GM19351 (cell line): ENCODE measurements around the gene SAMD14.

ENCODE experiments used
- ATAC-seq: cut with Tn5 transposase; IDR thresholded peaks from one replicate; pipeline ENCODE4 v1.9.1; 2021; ENCODE audit warnings: mild to moderate bottlenecking, moderate library complexity; ENCODE audit not compliant: unreplicated experiment

SAMD14 gene

DNA sequence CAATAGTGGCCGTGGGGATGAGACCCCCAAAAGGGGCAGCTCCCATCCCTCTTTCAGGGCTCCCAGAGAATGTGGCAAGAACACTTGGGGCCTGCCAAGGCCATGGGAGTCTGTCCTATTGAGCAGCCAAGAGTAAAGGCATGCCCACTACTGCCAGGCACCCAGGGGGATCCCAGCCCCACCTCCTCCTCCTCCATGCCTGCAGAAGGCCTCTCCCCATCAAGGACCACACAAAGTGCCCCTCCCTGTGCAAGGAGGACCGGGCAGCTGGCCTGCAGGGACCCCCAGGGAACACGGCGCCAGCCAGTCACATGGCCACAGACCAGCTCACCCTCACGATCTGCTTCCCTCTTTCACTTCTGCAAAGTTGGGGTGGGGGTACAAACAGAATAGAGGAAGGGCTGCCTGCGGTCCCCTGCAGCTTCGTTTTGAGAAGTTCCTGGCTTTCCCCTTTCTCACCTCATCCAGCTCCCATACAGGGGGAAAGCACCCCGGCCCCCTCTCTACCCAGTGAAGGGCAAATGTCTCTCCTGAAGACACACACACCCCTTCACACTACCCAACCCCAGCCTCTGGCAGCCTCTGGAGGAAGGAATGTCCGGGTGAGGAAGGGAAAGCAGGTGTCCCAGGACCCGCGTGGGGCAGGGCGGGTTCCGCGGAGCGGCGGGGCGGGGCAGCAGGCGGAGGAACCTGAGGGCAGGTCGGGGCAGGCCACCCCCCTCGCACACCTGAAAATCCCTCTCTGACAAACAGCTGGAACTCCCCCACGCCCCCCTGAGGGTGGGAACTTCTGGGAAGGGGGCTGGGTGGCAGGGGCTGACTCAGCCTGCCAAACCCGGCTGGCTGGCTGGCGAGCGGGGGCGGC lies 18.5 kb upstream of the SAMD14 start:
- ATAC-seq, result peak; percentile 31

DNA sequence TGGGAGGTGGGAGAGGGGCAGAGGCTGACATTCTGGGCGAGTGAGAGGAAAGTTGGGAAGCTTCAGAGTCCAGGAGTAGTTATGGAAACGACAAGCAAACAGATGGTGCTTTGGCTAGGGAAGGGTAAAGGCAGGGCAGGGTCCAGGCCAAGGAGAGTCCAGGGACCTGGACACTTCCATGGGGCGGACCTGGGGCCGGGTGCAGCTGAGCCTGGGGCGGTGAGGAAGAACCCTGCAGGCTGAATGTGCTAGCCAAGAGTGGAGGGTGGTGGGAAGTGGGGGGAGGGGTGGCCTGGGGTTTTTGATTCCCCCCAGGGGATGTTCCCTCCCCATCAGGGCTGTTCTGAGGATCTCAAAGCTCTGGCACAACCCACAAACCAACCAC lies 17.9 kb upstream of the SAMD14 start:
- no peak for ATAC-seq

DNA sequence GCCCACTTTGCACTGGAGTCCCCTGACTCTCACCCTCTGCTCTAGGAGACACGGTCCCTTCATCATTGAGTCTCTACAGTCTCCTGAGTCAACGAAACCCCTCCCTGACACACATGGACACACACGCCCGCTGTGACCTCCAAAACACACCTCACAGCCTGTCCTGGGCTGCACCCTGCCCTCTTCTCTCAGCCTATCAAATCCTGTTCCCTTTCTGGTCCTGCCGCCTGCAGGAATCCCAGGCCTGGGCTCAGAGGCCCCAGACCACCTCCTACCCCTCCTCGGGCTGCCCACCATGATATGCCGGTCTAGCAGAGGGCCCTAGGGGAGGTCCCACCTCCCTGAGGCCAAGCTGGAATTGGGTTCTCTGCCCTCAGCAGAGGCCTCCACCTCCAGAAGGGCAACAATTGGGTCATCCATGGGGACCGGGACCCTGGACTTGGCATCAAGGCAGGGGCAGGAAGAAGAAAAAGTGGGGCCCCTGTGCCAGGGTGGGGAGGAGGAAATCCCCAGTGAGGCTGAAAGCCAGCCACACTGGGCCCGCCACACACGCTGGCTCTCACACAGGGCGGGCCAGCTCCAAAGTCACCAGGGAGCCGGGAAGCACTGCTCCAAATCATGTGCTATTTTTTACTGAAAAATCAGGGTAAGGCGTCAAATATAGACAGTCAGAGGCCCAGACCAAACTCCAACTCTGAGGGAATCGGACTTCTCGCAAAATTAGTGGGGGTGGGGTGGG lies 17.1 kb upstream of the SAMD14 start:
- no peak for ATAC-seq

DNA sequence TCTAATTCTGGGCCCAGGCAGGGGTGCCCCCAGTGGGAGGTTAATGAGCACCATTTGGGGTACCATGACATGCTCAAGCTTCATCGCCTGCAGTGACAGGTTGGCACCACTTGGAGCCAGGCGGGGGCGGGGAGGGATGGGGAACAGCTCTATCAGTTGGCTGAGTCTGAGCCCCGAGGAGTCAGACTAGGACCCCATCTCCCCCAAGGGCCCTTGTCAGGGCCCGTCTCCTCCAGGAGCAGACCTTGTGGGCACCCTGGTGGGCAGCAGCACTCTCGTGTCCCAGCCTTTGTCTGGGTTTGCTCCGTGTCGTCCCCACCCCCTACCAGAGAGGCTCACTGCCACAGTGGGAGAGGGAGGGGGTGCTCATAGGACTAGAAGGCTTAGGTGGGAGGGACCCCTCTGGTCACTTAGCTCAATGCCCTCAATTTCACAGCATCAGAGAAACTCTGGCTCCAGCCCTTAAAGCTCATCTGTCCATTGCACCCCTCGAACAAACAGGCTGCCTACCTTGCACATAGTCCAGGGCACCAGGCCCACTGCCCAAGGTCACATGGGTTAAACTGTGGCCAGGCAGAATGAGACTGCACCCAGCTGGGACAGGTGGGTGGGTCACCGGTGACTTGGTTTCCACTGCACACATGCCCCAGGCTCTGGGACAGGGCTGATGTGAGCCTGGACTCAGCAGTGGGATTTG lies 16.4 kb upstream of the SAMD14 start:
- ATAC-seq, result no peak

DNA sequence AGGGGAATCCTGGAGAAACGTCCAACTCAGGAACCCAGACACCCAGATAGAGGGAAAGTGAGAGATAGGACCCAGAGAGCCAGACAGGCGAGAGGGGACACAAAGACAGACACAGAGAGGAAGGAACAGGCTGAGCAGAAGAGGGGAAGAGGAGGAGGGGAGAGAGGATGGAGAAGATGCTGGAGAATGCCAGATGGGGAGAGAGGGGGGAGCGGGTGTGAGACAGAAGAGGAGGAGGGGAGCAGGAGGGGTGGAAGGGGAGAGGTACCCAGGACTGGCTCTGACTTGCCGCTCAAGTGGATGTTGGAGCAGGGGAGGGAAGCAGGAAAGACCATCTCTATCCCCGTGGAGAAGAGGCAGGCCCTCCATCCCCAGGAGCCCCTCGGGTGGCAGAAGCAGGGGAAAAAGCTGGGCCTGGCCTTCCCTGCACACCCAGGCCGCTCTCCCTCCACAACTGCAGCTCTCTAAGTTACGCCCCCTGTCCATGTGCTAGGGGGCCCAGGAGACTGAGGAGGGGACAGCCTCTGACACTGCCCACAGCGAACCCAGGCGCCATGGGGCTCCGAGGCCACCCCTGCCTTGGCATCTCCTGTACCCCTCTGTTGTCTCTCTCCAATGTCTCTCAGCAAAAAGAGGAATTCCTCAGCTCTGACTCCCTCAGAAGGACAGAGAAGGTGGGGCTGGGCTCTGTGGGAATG lies 15.7 kb upstream of the SAMD14 start:
- no peak for ATAC-seq

DNA sequence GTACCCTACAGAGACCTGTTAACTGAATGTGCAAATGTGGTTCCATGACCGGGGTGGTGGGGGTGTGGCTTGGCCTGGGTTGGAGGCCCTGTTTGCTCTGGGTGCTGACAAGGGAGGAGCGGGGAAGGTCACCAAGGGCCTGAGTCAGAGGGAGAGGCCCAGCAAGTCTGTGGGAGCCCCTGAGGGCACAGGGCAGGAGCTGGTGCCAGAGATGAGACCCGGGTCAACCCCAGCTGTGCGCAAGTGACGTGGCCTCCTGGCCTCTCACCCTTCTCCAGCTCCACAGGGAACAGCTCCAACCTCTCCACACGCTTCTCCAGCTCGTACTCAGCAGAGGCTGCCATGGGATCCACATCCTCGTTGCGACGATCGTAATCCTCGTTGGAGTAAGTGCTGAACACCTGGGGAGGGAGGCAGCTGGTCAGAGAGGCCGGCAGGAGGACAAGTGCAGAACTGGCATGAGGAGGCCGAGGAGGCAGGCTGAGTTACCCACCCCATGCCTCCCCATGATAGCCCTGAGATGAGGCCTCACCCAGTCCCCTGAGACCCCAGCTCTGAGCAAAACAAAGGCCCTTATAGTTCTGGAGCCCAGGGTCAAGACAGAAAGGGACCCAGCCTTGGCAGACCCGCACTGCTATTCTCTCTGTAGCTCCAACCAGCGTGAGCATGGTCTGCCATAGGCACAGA lies 15.0 kb upstream of the SAMD14 start:
- ATAC-seq, result no peak

DNA sequence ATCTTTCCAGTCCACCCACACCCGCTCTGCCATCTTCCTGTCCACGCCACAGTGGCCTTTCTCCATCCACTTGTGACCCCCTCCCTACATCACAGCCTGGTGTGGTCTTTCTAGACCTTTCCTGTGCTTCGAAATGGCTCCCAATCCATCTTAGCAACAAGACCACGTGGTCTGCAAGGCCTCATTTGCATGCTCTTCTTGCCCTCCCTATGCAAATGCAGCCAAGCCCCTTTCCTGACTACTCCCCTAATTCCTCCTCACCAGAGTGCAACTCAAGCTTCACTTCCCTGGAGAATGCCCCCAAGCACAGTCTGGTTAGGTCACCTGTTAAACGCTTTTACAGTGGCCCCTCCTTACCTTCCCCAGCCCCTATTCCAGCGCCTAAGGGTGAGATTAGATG lies 14.4 kb upstream of the SAMD14 start:
- ATAC-seq, result no peak

DNA sequence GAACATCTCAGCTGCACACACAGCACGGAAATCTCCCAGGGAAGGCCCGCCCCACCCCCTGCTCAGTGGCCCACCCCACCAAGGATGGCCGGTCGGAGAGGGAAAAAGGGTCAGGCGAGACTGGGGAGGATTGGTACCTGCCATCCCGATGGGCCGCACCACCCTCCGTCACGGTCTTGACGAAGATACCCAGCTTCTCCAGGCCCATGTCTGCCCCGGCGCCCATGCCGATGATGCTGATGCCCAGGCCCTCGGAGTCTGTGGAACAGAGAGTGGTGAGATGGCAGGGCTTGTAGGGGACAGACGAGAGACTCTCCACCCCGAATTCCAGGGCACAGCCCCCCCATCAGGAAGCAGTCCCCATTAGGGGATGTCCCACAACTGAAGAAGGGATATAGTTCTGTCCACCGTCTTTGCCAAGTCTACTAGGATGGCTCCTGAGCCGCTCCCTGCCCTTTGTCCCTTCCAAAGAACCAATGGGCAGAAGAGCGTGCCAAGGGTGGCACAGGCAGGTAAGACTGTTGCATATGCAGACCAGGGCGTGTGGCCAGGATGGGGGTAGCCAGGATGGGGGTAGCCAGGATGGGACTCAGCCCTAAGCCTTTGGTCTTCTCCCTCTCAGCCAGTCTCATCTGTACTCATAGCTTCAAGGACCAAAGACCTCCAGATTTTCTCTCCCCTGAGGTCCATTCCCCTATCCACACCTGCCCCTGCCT lies 13.7 kb upstream of the SAMD14 start:
- no peak for ATAC-seq

DNA sequence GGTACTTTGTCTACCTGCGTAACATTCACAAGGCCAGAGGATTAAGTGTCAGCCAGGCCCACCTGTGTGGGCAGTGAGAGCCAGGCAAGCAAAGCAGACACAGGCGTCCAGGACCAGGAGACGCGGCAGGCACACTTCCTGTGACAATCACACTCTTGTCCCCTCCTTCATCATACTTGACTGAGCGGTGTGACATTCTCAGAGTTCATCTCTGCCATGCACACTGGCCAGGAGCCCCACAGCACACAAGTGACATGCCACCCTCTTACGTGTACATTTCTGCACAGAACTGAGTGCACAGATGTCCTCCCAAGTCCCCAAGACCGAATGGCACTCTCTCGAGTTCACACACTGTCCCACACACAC lies 11.8 kb upstream of the SAMD14 start:
- ATAC-seq, result no peak

DNA sequence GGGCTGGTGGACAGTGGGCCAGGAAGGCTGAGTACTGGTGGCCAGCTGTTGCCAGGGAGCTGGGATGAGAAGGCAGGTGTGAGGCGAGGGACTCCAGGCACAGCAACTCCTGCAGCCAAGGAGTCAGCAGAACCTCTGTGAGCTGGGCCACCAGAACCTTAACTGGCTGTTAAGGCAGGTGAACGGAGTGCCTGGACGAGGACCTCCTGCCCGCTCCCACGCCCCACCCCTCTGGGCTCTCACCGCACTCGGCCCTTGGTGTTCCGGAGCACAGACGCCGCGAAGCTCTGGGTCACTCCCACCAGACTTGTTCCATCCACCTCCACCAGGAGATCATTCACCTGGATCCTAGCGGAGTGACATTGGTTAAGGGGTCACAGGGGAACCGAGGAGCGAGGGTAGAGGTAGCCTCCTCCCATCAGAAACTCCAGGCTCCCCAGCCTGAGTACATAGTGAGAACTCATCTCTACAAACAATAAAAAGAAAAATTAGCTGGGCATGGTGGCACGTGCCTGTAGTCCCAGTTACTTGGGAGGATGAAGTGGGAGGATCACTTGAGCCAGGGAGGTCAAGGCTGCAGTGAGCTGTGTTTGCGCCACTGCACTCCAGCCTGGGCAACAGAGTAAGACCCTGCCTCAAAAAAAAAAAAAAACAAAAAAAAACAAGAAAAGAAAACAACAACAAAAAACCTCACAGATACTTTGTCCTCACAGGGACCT lies 11.2 kb upstream of the SAMD14 start:
- no peak for ATAC-seq

DNA sequence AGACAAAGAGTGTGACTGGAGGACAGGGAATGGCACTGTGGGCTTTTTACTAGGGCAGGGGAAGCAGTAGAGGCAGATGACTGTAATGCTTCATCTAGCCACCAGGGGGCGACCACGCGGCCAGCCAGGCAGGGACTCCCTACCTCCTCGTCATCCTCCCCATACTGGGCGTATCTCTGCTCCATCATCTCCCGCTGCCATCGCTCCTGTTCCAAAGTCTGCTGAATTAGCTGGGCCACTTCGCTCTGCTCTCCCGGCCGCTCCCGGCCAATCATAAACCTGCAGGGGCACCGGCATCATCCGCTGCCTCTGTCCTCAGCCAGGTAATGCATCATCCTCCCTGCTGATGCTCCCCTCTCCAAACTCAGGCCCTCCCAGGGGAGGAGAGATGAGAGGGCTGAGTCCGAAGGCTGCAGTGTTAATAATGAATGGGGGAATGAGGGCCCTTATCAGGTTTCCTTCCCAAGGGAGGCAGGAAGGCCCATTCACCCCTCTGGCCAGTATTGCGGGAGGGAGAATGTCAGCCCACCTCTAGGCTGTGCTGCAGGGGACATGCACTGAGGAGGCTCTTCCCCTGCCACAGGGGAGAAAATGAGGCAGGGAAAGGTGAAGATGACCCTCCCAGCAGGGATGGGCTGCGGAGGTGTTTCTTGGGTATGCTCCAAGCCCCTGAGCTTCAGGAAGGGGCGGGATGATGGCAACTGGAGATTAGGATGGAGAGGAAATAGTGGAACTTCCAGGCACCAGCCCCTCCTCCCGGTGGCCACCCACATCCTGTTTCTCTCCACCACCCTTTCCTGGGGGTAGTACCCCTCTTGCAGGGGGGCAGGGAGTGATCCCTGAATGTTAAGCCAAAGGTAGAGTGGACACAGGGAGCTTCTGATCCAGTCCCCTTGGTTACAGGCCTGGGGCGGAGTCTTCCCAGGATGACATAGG lies 10.3 kb upstream of the SAMD14 start:
- peak; percentile 66 for ATAC-seq

DNA sequence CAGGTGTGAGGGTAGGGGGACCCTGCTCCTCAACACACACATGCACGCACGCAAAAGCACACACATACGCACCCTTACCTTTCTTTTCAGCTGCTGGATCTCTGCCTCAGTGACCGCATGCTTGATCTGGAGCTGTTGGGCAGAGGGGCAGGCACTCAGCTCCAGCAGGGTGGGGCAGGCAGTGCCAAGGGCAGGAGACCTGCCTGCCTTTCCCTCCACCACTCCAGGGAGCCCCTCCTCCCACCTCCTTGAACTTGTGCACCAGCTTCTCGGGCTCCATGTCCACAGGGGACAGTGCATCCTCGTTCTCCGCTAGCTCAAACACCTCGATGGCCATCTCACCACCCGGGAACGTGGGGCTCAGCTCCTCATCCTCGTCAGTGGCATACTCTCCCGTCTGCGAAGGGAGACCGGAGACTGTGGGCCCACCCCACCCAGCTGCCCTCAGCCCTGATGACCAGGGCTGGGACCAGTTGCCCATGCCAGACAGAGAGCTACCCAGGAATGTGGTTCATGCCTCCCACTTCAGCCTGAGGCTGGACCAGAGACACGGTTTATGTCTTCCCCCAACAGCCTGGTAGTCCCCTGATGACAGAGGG lies 9.3 kb upstream of the SAMD14 start:
- ATAC-seq, result no peak

DNA sequence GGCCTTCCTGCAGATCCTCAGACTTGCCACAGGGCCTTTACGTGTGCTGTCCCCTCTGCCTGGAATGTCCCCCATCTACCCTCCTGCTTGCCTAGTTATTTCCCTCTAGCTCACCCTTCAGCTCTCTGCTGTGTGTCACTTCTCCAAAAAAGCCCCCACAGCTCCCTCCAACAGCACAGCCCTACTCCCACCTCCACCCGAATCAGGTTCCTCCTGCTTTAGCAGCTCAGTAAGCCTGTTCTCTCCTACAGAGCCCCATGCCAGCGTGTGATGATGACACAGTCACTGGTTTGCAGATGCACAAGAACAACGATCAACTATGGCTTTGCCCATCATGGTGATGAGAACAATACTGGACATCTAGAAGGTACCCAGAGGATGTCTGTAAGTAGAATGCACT lies 7.1 kb upstream of the SAMD14 start:
- ATAC-seq, result no peak

DNA sequence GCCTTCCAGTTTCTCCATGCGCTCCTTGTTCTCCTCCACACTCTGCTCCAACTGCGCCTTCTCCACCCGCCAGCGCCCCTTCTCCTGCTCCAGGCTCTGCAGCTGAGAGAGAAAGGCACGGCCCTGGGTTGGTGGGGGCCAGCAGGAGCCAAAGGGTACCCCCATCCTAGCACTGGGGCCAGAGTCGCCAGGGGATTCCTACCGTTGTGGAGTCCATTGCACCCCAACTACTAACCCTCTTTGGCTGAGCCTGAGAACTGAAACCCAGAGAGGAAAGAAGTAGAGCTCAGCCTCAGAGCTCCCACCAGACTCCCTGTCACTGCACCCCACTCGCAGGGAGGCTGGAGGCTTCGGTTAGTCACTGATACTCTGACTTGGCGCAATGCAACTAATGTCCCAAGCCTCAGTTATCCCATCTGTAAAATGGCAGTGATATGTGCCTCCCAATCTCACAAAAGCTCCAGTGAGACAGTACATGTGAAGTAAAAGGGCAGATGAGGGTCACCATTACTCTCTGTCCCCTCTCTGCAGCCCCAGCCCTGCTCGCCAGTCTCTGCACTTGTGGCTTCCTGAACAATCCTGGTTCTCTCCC lies 6.2 kb upstream of the SAMD14 start:
- ATAC-seq, result no peak

DNA sequence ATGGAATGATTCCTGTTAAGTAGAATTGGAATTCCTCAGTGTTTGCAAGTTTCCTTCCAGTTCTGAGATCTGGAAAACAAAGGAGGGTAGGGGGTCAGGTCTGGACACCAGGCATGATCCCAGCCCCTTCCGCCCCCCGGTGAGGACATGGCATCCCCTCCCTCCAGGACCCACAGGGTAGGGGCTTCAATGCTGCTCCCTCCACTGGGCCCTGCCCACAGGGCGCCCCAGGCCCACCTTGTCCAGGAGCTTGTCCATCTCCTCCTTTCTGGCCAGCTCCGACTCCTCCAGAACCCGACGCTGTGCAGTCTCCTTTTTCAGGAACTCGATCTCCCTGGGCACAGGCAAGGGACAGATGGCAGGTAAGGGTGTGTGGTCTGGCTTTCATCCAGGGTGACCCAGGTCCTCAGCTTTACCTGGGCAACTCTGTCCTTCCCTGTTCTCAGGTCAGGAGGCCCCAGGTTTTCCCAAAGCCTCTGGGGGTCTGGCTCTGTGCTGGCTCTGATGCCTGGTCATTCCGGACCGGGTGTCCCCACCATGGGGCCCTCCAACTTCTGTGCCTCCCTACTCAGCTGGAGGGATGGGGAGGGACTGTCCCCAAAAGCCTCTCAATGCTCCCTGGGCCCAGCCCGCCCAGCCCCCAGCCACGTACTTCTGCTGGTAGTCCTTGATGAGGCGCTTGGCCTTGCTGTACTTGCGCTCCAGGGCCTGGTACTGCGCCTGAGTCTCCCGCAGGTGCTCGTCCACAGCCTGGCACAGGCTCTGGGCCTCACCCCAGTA lies 5.5 kb upstream of the SAMD14 start:
- ATAC-seq, result no peak

DNA sequence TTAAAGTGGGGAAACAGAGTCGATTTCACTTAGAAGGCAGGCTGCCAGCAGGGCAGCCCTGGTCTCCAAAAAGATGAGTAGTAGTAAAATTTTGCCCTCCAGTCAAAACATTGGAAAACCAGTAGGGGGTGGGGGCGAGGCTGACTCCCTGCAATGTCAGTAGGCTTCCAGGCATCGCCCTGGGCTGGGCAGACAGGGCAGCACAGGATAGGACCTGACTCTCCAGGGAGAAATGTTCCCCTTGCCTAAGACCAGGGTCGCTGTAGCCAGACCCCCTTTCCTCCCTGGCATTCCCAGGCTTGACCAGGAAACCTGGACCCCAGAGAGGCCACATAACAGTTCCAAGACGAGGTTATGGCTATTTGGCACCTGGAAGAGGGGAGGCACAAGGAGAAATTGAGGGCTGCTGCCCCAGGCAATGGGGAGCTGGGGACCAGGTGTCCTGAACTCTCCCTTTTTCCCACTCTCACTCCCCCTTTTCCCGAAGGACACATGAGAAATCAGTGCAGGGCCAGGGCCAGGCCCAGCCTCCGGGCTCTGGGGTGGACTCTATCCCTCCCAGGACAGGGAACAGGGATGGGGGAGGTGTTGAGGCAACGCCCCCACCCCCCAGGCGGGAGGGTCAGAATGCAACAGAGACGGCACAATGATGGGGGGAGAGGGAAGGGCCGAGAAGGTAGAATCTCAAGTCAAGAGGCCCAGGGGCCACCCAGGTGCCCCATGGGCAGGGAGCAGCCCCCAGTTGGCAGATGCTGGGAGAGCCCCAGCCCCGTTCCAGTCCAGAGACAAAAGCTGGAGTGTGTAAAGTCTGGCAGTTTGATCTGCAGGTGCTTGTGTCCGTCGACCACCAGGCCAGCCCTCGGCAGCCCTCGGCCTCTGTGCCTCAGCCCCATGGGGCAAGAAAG lies 4.5 kb upstream of the SAMD14 start:
- no peak for ATAC-seq
